ENCODE measurements around the gene PSMB4. TPM values are rescaled to one million over a fixed set of nuclear protein-coding genes. Genes with fewer than 3 reads are reported as not detected.

Gene PSMB4
- total RNA-seq, 1 experiment from 2014 or later = 411 TPM

DNA sequence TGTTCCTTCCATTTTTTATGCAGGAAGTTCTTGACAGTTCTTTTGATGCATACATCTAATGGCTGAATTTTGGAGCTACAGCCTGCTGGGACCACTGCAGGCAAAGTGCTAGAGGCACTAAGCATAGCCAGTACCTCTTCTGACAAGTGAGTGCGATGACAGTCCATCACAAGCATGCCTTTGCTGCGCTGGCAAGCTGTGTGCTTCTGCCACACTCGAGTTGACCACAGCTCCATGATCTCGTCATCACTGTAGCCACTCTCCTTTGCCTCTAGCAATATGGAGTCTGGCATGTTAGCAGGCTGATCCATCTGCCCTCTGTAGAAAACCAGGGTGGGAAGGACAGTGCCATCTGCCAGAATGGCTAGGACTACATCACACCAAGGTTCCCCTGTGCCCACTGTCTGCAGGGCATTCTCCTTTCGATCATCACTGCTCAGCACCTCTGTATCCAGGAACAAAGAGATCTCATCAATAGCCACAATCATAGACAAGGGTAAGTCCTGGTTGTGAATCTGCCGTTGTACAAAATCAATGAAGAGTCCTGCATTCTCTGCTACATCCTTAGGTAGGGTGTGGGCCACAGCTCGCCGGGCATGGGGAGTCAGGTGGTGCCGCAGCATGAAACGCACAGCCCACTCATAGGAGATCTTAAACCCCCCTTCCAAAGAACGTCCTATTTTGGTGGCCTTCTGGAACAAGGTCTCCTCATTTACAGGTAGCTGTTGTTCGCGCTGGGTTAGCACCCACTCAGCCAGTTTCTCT, 6.0 kb downstream of the PSMB4 start:
- TF ChIP-seq, protein P1, sequence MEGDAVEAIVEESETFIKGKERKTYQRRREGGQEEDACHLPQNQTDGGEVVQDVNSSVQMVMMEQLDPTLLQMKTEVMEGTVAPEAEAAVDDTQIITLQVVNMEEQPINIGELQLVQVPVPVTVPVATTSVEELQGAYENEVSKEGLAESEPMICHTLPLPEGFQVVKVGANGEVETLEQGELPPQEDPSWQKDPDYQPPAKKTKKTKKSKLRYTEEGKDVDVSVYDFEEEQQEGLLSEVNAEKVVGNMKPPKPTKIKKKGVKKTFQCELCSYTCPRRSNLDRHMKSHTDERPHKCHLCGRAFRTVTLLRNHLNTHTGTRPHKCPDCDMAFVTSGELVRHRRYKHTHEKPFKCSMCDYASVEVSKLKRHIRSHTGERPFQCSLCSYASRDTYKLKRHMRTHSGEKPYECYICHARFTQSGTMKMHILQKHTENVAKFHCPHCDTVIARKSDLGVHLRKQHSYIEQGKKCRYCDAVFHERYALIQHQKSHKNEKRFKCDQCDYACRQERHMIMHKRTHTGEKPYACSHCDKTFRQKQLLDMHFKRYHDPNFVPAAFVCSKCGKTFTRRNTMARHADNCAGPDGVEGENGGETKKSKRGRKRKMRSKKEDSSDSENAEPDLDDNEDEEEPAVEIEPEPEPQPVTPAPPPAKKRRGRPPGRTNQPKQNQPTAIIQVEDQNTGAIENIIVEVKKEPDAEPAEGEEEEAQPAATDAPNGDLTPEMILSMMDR (IDR thresholded peaks at IDR 0.05; ENCODE audit: unreplicated experiment) = no peak
- H3K4me3 Mint-ChIP-seq (ENCODE audit: low read depth, unreplicated experiment) = no peak overlapping the region
- no peaks in the 10 kb centered on the region for H3K27me3 Mint-ChIP-seq (ENCODE audit: unreplicated experiment)
- intact Hi-C loops (cut with micrococcal nuclease; ENCODE audit: unreplicated experiment) = no loop called here
- H3K9me3 Mint-ChIP-seq (ENCODE audit: low read depth, unreplicated experiment) = no peaks in the 10 kb centered on the region
- CTCF ChIA-PET = no interaction called here
- H3K36me3 Mint-ChIP-seq (ENCODE audit: insufficient read depth, unreplicated experiment) = peaks cover 84% of the 10 kb centered on the region
- peaks cover 21% of the 10 kb centered on the region for H3K4me1 Mint-ChIP-seq (ENCODE audit: low read depth, unreplicated experiment)
- DNase-seq = no peak
- no peak overlapping the region for H3K27ac Mint-ChIP-seq (ENCODE audit: unreplicated experiment)
- BruUV-seq (replicated peaks) = no TSS peak

DNA sequence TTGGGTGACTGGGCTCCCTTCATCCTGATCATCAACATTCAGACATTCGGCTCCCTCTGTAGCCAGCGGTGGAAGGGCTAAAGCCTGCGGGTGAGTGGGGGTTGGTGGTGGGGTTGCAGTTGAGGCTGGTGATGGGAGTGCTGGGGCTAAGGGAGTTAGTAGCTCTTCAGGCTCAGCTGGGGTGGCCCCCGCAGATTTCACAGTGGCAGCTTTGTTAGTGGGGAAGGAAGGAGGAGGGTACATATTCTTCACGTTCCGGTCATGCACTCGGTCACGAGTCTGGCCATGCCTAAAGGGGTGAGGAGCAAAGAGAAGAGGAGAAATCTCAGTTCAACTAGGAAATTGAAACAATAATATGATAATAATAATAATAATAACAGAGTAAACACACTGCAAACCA, 6.8 kb downstream of the PSMB4 start:
- CTCF ChIA-PET = interaction anchor here (0.6 kb wide), 1 partner anchor 105 kb away, joined by 4 read pairs; the partner anchor contains the start of gene CGN
- intact Hi-C loops (cut with micrococcal nuclease; ENCODE audit: unreplicated experiment) = no loop called here
- peaks cover 13% of the 10 kb centered on the region for H3K4me1 Mint-ChIP-seq (ENCODE audit: low read depth, unreplicated experiment)
- TF ChIP-seq, protein P1 (IDR thresholded peaks at IDR 0.05; ENCODE audit: unreplicated experiment) = no peak
- no peaks in the 10 kb centered on the region for H3K27me3 Mint-ChIP-seq (ENCODE audit: unreplicated experiment)
- DNase-seq = no peak
- H3K4me3 Mint-ChIP-seq (ENCODE audit: low read depth, unreplicated experiment) = no peak overlapping the region
- H3K36me3 Mint-ChIP-seq (ENCODE audit: insufficient read depth, unreplicated experiment) = peaks cover 83% of the 10 kb centered on the region
- no peak overlapping the region for H3K27ac Mint-ChIP-seq (ENCODE audit: unreplicated experiment)
- no peaks in the 10 kb centered on the region for H3K9me3 Mint-ChIP-seq (ENCODE audit: low read depth, unreplicated experiment)
- no TSS peak for BruUV-seq (replicated peaks)

- intact Hi-C loops (cut with micrococcal nuclease; ENCODE audit: unreplicated experiment) = no loop called here
- no TSS peak for BruUV-seq (replicated peaks)
- H3K27ac Mint-ChIP-seq (ENCODE audit: unreplicated experiment) = no peak overlapping the region
These were observed 7.9 kb downstream of the PSMB4 start for GRCh38 chr1:151407304-151407703.

DNA sequence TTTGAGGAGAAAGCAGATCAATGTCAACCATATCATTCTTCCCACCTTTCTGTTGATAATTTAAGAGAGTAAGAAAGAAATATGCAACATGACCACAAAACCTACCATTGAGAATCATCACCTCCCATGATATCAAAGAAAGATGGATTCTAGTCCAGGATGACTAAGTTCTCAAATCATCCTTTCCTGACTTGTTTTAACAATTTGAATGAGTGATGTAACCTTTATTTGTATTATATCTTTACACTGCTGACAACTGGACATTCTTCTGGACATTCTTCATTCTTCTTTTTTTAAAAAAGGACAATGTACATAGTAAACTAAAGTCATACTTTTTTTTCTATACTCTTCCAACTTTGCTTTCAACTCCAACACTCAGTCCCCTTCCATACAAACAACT, 9.5 kb downstream of the PSMB4 start:
- H3K27ac Mint-ChIP-seq (ENCODE audit: unreplicated experiment) = no peak overlapping the region

More at GRCh38 chr1:151407304-151407703, 7.9 kb downstream of the PSMB4 start:
- CTCF ChIA-PET = interaction anchor here (0.7 kb wide), 2 partner anchors 37 to 106 kb away, joined by 3 to 6 read pairs; no protein-coding TSS in a partner anchor
- Mint-ChIP-seq H3K4me3 (ENCODE audit: low read depth, unreplicated experiment) (no peak overlapping the region), H3K9me3 (ENCODE audit: low read depth, unreplicated experiment) (no peaks in the 10 kb centered on the region), H3K27me3 (ENCODE audit: unreplicated experiment) (no peaks in the 10 kb centered on the region), H3K36me3 (ENCODE audit: insufficient read depth, unreplicated experiment) (peaks cover 73% of the 10 kb centered on the region), H3K4me1 (ENCODE audit: low read depth, unreplicated experiment) (peaks cover 2% of the 10 kb centered on the region)
- TF ChIP-seq, protein P1 (IDR thresholded peaks at IDR 0.05; ENCODE audit: unreplicated experiment) = no peak
- DNase-seq = no peak

More for the DNA sequence above, 9.5 kb downstream of the PSMB4 start:
- intact Hi-C loops (cut with micrococcal nuclease; ENCODE audit: unreplicated experiment) = no loop called here
- Mint-ChIP-seq H3K4me1 (ENCODE audit: low read depth, unreplicated experiment) (no peaks in the 10 kb centered on the region), H3K4me3 (ENCODE audit: low read depth, unreplicated experiment) (no peak overlapping the region), H3K27me3 (ENCODE audit: unreplicated experiment) (no peaks in the 10 kb centered on the region), H3K36me3 (ENCODE audit: insufficient read depth, unreplicated experiment) (peaks cover 72% of the 10 kb centered on the region), H3K9me3 (ENCODE audit: low read depth, unreplicated experiment) (no peaks in the 10 kb centered on the region)
- no TSS peak for BruUV-seq (replicated peaks)
- TF ChIP-seq, protein P1 (IDR thresholded peaks at IDR 0.05; ENCODE audit: unreplicated experiment) = no peak
- CTCF ChIA-PET = interaction anchor here (0.6 kb wide), 1 partner anchor 94 kb away, joined by 7 read pairs; no protein-coding TSS in a partner anchor
- no peak for DNase-seq

Data from Calu3 (cell line).